Nephron progenitor cell (in vitro differentiated cells): Measurements from ENCODE around the gene ADAM23.

ENCODE experiments used
- DNase-seq: peaks from one replicate; pipeline ENCODE4 v3.0.0; 2021
- H3K27ac Mint-ChIP-seq: 2 replicates; pipeline ENCODE4 v1.8.0; 2021; ENCODE audit warnings: mild to moderate bottlenecking, moderate library complexity, mixed read lengths
- H3K27me3 Mint-ChIP-seq: 2 replicates; pipeline ENCODE4 v1.8.0; 2021; ENCODE audit warnings: mild to moderate bottlenecking, low read depth, mixed read lengths; ENCODE audit not compliant: poor library complexity
- H3K36me3 Mint-ChIP-seq: 2 replicates; pipeline ENCODE4 v1.8.0; 2021; ENCODE audit warnings: low read depth, mixed read lengths
- H3K4me1 Mint-ChIP-seq: 2 replicates; pipeline ENCODE4 v1.8.0; 2021; ENCODE audit warnings: mixed read lengths
- H3K4me3 Mint-ChIP-seq: 2 replicates; pipeline ENCODE4 v1.8.0; 2021; ENCODE audit warnings: mild to moderate bottlenecking, moderate library complexity, mixed read lengths
- H3K9me3 Mint-ChIP-seq: 2 replicates; pipeline ENCODE4 v1.8.0; 2021; ENCODE audit warnings: mild to moderate bottlenecking, moderate library complexity, mixed read lengths
- TF ChIP-seq, protein P1 (sequence below): fragments of 200-600 bp; sonication (generic); IDR thresholded peaks from 2 replicates; pipeline ENCODE4 v1.5.0; 2021; ENCODE audit warnings: antibody characterized with exemption

ADAM23 gene

DNA sequence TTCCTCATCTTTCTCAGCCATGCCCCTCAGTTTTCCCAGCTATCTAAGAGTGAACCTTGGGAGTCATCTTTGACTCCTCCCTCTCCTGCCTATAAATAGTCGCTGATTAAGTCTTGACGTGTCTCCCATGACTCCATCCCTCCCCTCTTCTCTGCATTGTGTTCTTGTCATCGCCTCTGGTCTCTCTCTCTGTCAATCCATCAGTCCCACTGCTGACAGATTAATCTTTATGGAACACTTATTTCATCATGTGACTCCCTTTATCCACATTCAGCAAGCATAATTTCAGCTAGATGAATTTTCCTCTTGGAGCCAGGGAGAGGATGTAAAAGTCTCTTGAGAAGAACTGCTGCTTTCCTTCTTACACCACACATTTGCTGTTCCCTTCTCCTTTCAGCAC is 9.4 kb downstream of the ADAM23 start:
- H3K4me3 Mint-ChIP-seq, result no peak overlapping the region
- H3K27me3 Mint-ChIP-seq, result peaks cover 4% of the 10 kb centered on the region
- H3K4me1 Mint-ChIP-seq, result peaks cover 9% of the 10 kb centered on the region
- H3K27ac Mint-ChIP-seq, result no peak overlapping the region
- H3K9me3 Mint-ChIP-seq, result no peaks in the 10 kb centered on the region
- H3K36me3 Mint-ChIP-seq, result peaks cover 4% of the 10 kb centered on the region
- DNase-seq, result no peak
- TF ChIP-seq, protein P1, sequence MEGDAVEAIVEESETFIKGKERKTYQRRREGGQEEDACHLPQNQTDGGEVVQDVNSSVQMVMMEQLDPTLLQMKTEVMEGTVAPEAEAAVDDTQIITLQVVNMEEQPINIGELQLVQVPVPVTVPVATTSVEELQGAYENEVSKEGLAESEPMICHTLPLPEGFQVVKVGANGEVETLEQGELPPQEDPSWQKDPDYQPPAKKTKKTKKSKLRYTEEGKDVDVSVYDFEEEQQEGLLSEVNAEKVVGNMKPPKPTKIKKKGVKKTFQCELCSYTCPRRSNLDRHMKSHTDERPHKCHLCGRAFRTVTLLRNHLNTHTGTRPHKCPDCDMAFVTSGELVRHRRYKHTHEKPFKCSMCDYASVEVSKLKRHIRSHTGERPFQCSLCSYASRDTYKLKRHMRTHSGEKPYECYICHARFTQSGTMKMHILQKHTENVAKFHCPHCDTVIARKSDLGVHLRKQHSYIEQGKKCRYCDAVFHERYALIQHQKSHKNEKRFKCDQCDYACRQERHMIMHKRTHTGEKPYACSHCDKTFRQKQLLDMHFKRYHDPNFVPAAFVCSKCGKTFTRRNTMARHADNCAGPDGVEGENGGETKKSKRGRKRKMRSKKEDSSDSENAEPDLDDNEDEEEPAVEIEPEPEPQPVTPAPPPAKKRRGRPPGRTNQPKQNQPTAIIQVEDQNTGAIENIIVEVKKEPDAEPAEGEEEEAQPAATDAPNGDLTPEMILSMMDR, result no peak

DNA sequence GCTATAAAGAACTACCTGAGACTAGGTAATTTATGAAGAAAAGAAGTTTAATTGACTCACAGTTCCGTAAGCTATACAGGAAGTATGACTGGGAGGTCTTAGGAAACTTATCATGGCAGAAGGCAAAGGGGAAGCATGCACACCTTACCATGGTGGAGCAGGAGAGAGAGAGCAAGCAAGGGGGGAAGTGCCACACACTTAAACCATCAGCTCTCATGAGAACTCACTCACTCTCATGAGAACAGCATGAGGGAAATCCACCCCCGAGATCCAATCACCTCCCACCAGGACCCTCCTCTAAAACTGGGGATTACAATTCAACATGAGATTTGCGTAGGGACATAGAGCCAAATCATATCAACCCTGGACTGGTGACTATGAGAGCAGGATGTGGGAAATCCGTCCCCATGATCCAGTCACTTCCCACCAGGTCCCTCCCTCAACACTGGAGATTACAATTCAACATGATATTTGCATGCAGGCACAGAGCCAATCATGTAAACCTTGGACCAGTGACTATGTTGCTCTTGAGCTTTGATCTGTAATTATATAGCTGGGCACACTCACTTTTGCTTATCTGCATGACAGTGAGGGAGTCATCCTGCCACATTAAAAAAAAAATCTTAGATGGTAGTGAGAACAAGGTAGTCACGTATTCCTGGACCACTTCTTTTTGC is 12.9 kb downstream of the ADAM23 start:
- Mint-ChIP-seq H3K4me1 (peaks cover 9% of the 10 kb centered on the region), H3K9me3 (no peaks in the 10 kb centered on the region), H3K27ac (peak overlapping the region; percentile 3), H3K4me3 (no peak overlapping the region), H3K36me3 (peaks cover 7% of the 10 kb centered on the region), H3K27me3 (peaks cover 6% of the 10 kb centered on the region)
- TF ChIP-seq, protein P1, result no peak
- DNase-seq, result no peak

DNA sequence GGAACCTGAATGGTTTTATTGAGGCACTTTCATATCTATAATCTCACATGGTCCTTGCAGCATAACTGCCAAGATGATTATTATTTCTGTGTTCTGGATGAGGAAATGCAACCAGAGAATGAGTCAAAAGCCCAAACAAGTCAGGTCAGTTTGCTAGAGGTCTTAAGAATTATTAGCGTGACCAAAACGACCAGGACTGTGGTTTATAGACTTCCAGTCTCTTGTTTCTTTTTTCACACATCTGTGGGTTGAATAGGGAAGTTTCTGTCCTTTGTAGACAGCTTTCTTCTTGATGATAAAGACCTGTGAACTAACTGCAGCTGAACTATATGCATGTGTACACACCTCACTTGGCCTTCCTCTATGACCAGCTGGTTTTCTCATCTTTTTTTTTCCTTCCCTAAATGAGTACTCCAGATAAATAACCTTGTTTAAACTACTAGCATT is 13.9 kb downstream of the ADAM23 start:
- TF ChIP-seq, protein P1, result no peak
- Mint-ChIP-seq H3K27me3 (peaks cover 6% of the 10 kb centered on the region), H3K4me1 (peaks cover 9% of the 10 kb centered on the region), H3K4me3 (no peak overlapping the region), H3K27ac (no peak overlapping the region), H3K36me3 (peaks cover 13% of the 10 kb centered on the region), H3K9me3 (no peaks in the 10 kb centered on the region)
- DNase-seq, result no peak

DNA sequence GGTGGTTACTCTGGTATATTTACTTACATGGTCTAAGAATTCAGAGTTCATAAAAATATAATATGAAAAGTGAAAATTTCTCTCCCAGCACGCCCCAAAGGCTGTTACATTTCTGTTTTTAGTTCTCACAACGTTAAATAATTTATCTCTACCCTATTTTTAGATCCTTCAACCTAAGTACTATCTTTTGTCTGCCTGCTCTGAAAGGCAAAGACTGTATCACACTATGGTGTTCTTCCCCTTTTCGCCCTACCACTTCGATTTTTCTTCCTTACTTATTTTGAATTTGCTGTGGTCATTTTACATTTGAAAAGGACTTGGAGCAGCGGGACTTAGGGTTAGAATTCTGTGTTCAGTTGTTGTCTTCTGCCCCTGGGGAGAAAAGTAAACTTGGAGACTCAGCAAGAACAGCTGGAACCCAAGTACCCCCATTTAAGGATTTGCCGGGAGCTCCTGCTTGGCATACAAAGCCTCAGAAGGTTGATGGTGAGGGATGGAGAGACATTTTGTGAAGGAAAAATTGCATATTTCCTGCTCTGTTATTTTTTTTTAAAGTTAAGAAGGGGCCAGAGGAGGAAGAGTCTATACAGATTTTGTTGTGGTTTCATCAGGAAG is 19.0 kb downstream of the ADAM23 start:
- Mint-ChIP-seq H3K27me3 (peaks cover 2% of the 10 kb centered on the region), H3K4me1 (peaks cover 4% of the 10 kb centered on the region), H3K4me3 (no peak overlapping the region), H3K9me3 (peaks cover 16% of the 10 kb centered on the region), H3K27ac (no peak overlapping the region), H3K36me3 (peaks cover 27% of the 10 kb centered on the region)
- no peak for DNase-seq
- TF ChIP-seq, protein P1, result no peak

DNA sequence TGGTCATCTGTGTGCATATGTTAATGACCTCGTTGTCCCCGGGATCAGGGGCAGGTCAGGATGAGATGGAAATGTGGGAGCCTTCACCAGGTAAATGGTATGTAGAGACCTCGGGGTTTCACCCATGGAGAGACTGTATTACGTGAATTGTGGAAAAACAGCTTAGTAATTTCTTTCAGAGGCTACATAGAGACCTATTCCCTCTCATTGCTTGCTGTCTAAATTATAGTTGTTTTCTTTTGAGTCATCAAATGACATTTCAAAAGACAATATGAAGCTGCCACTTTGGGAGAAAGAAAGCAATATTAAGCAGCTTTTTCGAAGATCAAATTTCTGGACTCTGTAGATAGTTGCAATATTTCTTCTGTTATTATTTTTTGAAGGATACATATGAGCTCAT is 20.4 kb downstream of the ADAM23 start:
- no peak for DNase-seq
- Mint-ChIP-seq H3K4me3 (no peak overlapping the region), H3K27ac (peak overlapping the region; percentile 43), H3K36me3 (peaks cover 32% of the 10 kb centered on the region), H3K4me1 (no peaks in the 10 kb centered on the region), H3K27me3 (peaks cover 2% of the 10 kb centered on the region), H3K9me3 (peaks cover 16% of the 10 kb centered on the region)
- TF ChIP-seq, protein P1, result no peak

DNA sequence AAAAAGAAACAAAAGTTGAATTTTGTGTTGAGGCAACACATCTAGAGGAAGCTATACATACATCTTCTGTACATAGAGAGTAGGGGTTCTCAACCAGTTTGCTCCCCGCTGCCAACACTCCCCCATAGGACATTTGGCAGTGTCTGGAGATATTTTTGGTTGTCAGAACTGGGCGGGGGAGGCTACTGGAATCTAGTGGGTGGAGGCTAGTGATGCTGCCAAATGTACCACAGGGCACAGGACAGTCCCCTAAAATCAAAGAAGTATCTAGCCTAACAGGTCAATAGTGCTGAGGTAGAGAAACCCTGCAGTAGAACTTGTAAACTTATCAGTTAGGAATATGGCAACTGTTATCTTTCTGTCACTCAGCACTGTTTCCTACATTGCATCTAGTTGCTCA is 21.3 kb downstream of the ADAM23 start:
- TF ChIP-seq, protein P1, result no peak
- Mint-ChIP-seq H3K27me3 (peaks cover 2% of the 10 kb centered on the region), H3K9me3 (peaks cover 16% of the 10 kb centered on the region), H3K36me3 (peaks cover 32% of the 10 kb centered on the region), H3K4me1 (no peaks in the 10 kb centered on the region), H3K27ac (no peak overlapping the region), H3K4me3 (no peak overlapping the region)
- DNase-seq, result no peak
